HCT116 (cell line): ENCODE data around the gene HLA-DRB1.

Experiments used
- CEBPB ChIP-seq: IDR thresholded peaks from 2 replicates; pipeline ENCODE4 v1.6.1; 2012; ENCODE audit warnings: low read depth
- CTCF ChIP-seq, 3 experiments: fragments of 200-600 bp in 1 of 3; sonication (generic) in 1 of 3; IDR thresholded peaks in 2 of 3; conservative IDR thresholded peaks in 1 of 3; 2 replicates each; pipeline ENCODE4 v1.5.1; 2012 to 2017; ENCODE audit warnings: low read depth in 2 of 3, low read length in 2 of 3, antibody characterized with exemption in 1 of 3, borderline replicate concordance in 1 of 3, control low read depth in 1 of 3, mild to moderate bottlenecking in 1 of 3, mixed read lengths in 1 of 3, mixed run types in 1 of 3, moderate library complexity in 1 of 3; ENCODE audit not compliant: insufficient read depth in 1 of 3
- EZH2phosphoT487 ChIP-seq: fragments of 200-600 bp; IDR thresholded peaks from 2 replicates; pipeline ENCODE4 v1.6.1; 2018; ENCODE audit warnings: antibody characterized with exemption, borderline replicate concordance
- JUND ChIP-seq: IDR thresholded peaks from 2 replicates; pipeline ENCODE4 v1.6.1; 2012
- MAX ChIP-seq: IDR thresholded peaks from 2 replicates; pipeline ENCODE4 v1.6.1; 2012
- POLR2AphosphoS5 ChIP-seq: IDR thresholded peaks from 2 replicates; pipeline ENCODE4 v1.6.1; 2011; ENCODE audit warnings: mild to moderate bottlenecking, low read depth, low read length, moderate library complexity
- RAD21 ChIP-seq: IDR thresholded peaks from 2 replicates; pipeline ENCODE4 v1.6.1; 2012; ENCODE audit warnings: low read depth, mild to moderate bottlenecking
- REST ChIP-seq: IDR thresholded peaks from 2 replicates; pipeline ENCODE4 v1.6.1; 2012; ENCODE audit warnings: low read depth
- SP1 ChIP-seq: IDR thresholded peaks from 2 replicates; pipeline ENCODE4 v1.6.1; 2012; ENCODE audit warnings: low read depth
- YY1 ChIP-seq: IDR thresholded peaks from 2 replicates; pipeline ENCODE4 v1.6.1; 2011; ENCODE audit warnings: low read length, low read depth, moderate library complexity, mild to moderate bottlenecking; ENCODE audit not compliant: insufficient replicate concordance; ENCODE audit errors: extremely low read depth
- ZFX ChIP-seq: fragments of 450-650 bp; IDR thresholded peaks from 2 replicates; pipeline ENCODE4 v1.6.1; 2017
- ZNF274 ChIP-seq: fragments of 200-500 bp; sonication (Bioruptor generic); IDR thresholded peaks from 2 replicates; pipeline ENCODE4 v1.6.1; 2014; ENCODE audit warnings: mild to moderate bottlenecking, low read depth, low read length, inconsistent platforms

GRCh38 chr6:32608362-32608761 lies 18.7 kb upstream of the HLA-DRB1 start:
- no peak for TF ChIP-seq YY1
- no peak for TF ChIP-seq CTCF (IDR thresholded peaks at IDR 0.05 in 2 of 3, conservative IDR thresholded peaks at IDR 0.05 in 1 of 3; ENCODE audit: borderline replicate concordance in 1 of 3, insufficient read depth in 1 of 3, low read depth in 2 of 3, low read length in 2 of 3)
- no peak for TF ChIP-seq ZNF274
- TF ChIP-seq MAX, result no peak
- TF ChIP-seq SP1, result no peak
- TF ChIP-seq CEBPB, result no peak
- TF ChIP-seq EZH2phosphoT487, result no peak
- TF ChIP-seq ZFX, result no peak
- TF ChIP-seq JUND, result no peak
- no peak for TF ChIP-seq RAD21
- no peak for TF ChIP-seq POLR2AphosphoS5
- TF ChIP-seq REST, result no peak
